Sigmoid colon (tissue), 4 donors: ENCODE results near the gene MYL6B.

Experiments
- CTCF ChIP-seq, 4 experiments: fragments of 450-650 bp in 3 of 4; fragments of 200-600 bp in 1 of 4; IDR thresholded peaks; one replicate each; pipeline ENCODE4 v1.5.1; 2016 to 2019; ENCODE audit warnings: antibody characterized with exemption in 4 of 4, mild to moderate bottlenecking in 3 of 4, moderate library complexity in 2 of 4
- EP300 ChIP-seq, 4 donors: sonication (generic); formaldehyde crosslinking; IDR thresholded peaks; one replicate each; pipeline ENCODE4 v1.6.1; 2017; ENCODE audit warnings: antibody characterized with exemption in 4 of 4
- POLR2A ChIP-seq, 2 donors: fragments of 450-650 bp; IDR thresholded peaks; one replicate each; pipeline ENCODE4 v1.6.1; 2016; ENCODE audit warnings: antibody characterized with exemption in 2 of 2, mild to moderate bottlenecking in 2 of 2, moderate library complexity in 2 of 2
- POLR2AphosphoS5 ChIP-seq, 4 donors: sonication (generic); formaldehyde crosslinking; IDR thresholded peaks; one replicate each; pipeline ENCODE4 v1.6.1; 2017; ENCODE audit warnings: antibody characterized with exemption in 4 of 4

DNA sequence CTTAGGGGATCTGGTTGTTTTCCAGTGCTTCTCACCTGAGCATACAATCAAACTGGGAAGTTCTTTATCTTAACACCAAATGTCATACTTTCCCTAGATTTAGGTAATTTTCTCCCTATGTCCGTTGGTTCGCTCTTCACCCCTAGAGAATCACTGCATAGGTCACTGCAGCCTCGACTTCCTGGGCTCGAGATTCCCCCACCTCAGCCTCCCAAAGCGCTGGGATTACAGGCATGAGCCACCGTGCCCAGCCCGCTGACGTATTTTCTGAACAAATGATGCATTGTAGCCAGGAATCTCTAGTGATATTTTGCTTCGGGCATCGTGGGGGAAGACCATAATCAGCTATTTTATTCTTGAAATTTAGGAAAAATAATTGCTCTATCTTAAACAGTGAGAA is 37.1 kb upstream of the MYL6B start:
- no peak for TF ChIP-seq CTCF (IDR thresholded peaks at IDR 0.05)
- TF ChIP-seq POLR2AphosphoS5 (IDR thresholded peaks at IDR 0.05) = no peak
- no peak for TF ChIP-seq EP300 (IDR thresholded peaks at IDR 0.05)
- TF ChIP-seq POLR2A (IDR thresholded peaks at IDR 0.05) = no peak
